Fibroblast of upper back skin (primary cell): Measurements from ENCODE around the gene MYL4.
"Not testable (repeated sequence)": the region's sequence is repeated elsewhere in the genome, so short reads cannot be mapped to it uniquely, and the experiment has no call there.

Experiments
- DNase-seq: peaks from one replicate; pipeline ENCODE4 v3.0.0-alpha.2; 2013

MYL4 gene

DNA sequence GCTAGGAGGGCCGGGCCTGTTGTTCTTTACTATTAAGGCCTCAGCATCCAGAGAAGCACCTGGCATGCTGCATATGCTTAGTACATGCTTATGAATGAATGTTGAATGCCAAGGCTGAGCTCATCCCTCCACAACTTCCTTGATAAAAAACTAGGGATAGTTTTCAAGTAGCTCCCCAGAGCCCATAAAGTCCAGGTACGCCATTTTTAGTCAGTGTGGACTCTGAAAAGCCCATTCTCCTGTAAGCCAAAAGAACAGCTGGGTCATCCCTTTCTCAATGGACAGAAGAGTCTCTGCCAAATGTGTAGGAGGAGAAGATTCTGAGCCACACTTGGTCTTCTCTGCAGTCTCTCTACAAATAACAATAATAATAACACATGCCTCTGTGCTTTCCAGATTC is 35.5 kb downstream of the MYL4 start:
- DNase-seq, result no peak

GRCh38 chr17:47246120-47246519 is 37.0 kb downstream of the MYL4 start:
- no peak for DNase-seq

DNA sequence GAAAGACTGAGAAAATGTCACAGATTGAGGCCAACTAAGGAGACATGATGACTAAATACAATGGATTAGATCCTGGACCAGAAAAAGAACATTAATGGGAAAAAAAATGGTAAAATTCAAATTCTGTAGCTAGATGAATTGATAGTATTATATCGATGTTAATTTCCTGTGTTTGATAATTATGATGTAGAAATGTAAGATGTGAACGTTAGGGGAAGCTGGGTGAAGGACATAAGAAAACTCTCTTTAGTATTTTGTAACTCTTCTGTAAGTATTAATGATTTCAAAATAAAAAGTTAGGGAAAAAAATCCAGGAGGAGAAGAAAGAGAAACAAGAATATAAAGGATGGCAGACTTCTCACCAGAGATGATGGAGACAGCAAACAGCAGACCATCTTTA is 41.7 kb downstream of the MYL4 start:
- DNase-seq, result no peak

GRCh38 chr17:47251421-47251940 is 42.3 kb downstream of the MYL4 start:
- no peak for DNase-seq

GRCh38 chr17:47252209-47252608 is 43.1 kb downstream of the MYL4 start:
- no peak for DNase-seq

DNA sequence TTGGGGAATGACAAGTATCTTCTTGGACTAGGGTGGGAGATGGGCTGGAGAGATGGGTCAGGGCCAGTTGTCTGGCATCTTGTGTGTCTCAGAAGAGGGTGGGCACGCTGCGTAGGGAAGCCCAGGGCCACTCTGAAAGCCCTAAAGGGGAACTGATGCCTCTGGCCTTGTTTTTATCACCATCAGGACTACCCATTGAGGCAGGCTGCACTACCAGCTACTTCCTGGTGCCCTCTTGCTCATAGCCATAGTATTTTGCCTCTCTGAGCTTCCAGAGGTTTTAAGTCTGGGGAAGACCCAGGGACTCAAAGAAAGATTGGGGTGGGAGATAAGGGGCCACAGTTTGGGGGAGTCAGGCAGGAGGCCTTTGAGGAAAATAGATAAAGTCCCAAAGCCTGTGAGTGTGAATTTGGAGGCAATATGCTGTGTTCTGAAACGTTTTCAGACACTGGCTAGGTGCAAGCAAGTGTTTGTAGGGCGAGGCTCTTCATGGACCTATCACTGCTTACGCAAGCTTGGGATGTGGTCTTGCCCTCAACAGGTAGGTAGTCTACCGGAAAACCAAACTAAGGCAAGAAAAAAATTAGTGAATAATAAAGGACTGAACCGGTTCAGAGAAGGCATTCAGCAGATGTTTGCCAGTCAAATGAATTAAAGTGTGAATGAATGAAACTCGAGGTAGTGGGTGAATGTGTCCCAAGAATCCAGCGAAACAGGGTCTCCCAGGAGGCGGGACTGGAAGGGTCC is 43.8 kb downstream of the MYL4 start:
- DNase-seq, result no peak

- DNase-seq, result peak; percentile 69
These were observed 44.6 kb downstream of the MYL4 start, which contains the start of gene ITGB3 for GRCh38 chr17:47253541-47254402. Gene ITGB3, plus strand, starts transcription at chr17:47253827. Its CDS starts 35 bp downstream, at chr17:47253862.

GRCh38 chr17:47254403-47254943 is 45.3 kb downstream of the MYL4 start:
- DNase-seq, result no peak

DNA sequence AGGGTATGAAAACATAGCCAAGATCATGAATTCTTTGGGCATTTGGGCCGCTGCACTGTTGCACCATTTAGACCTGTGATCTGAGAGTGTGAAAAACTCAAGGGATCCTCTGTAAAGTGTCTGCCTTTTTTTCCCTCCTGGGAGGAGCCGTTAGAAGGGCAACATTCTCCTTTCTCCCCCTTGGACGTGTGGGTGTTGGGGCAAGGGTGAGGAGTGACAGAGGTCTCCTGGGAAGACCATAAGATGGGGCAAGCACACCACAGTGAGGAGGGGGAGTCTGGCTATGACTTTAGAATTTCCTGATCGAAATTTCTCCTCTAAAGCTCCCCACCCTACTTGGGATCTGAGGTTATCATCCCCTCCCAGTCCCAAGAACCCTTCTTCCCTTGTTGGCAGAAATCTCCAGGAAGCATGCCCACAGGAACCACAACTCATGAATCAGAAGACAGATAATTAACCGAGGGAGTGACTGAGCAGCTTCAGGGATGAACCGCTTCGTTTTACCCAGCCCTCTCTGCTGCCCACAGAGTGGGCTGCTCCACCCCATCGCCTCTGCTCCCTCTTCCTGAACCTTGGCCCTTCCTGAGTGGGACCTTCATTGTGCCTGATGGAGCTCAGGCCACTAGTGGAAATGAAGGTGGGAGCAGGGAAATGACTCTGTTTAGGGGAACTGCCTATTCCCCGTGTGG is 48.6 kb downstream of the MYL4 start:
- DNase-seq, result peak; percentile 80

DNA sequence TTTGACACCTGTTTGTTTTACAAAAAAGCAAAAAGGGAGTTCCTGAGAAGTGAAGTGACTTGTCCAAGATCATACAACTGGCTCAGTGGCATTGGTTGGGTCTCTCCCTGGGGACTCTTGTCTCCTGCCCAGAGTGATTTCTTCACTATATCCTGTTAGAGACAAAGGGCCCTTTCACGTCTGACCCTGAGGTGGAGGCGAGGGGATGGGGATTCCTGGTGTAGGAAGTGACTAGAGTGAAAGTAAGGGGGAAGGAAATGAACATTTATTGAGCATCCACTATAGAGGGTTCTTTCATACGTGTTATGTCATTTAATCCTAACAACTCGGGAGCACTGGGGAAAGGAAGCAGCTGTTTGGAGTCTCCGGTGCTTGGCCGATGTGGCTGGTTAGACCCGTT is 53.4 kb downstream of the MYL4 start:
- DNase-seq, result no peak

GRCh38 chr17:47264166-47264565 is 55.0 kb downstream of the MYL4 start:
- no peak for DNase-seq

GRCh38 chr17:47265983-47266541 is 56.9 kb downstream of the MYL4 start:
- peak; percentile 40 for DNase-seq

DNA sequence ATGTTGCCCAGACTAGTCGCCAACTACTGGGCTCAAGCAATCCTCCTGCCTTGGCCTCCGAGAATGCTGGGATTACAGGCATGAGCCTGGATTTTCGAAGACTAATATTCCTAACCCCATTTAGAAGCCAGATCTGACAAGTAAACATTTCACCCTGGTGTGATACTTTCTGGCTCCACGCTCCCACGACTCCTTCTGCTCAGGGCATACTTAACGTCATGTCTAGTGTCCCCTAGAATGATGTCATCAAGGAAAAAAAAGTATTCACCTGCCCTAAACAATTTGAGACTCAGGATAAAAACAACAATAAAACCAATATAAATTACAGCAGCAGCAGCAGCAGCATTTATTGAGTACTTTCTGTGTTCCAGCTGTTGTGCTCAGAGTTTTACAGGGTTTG is 57.6 kb downstream of the MYL4 start:
- no peak for DNase-seq

DNA sequence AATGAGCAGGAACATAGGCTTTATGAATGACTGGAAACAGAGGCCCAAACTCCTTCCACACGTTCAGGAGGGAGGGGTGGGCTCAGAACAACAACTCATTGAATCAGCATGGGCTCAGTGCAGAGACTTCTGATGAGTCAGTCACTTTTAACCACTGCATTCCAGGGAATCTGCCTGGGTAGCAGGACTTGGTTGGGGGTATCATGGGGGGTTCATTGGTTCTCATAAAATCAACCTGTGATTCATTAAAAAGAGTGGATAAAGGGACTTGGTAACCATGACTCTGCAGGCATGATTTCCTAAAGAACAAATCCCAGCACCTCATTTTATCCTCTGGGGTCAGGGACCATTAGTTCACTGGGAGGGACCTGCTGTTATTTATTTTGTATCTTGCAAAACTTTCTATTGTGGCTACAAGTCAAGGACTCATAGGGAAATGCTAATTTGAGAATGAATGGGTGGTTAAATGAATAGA is 58.2 kb downstream of the MYL4 start:
- peak; percentile 98 for DNase-seq

GRCh38 chr17:47268964-47269363 is 59.8 kb downstream of the MYL4 start:
- DNase-seq, result not testable (repeated sequence)

DNA sequence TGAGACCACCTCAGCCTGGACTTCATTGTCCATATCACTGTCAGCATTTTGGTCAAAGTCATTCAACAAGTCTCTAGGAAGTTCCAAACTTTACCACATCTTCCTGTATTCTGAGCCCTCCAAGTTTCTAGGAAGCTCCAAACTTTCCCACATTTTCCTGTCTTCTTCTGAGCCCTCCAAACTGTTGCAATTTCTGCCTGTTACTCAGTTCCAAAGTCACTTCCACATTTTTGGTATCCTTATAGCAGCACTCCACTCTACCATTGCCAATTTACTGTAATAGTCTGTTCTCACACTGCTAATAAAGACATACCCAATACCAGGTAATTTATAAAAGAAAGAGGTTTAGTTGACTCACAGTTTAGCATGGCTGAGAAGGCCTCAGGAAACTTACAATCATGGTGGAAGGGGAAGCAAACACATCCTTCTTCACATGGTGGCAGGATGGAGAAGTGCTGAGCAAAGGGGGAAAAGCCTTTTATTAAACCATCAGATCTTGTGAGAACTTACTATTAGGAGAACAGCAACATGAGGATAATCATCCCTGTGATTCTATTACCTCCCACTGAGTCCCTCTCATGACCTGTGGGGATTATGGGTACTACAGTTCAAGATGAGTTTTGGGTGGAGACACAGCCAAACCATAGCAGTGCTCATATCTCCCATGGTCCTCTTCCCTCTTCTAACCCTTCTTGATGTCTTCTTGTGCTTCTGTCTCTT is 60.6 kb downstream of the MYL4 start:
- not testable (repeated sequence) for DNase-seq

GRCh38 chr17:47270946-47271705 is 62.0 kb downstream of the MYL4 start:
- DNase-seq, result no peak

GRCh38 chr17:47272491-47272890 is 63.3 kb downstream of the MYL4 start:
- no peak for DNase-seq

GRCh38 chr17:47273245-47273644 is 64.1 kb downstream of the MYL4 start:
- no peak for DNase-seq
